PC-3 (cell line): Measurements from ENCODE around the gene TM4SF18. TPM values are rescaled to one million over a fixed set of nuclear protein-coding genes. Genes with fewer than 3 reads are reported as not detected.

Experiments used
- ATAC-seq: fragments of 200-7000 bp; cut with Tn5 transposase; 2 replicates; pipeline ENCODE4 v1.9.1; 2020; ENCODE audit warnings: mild to moderate bottlenecking, moderate library complexity
- BruUV-seq: library from RNA; stranded (reverse); fragments of 400-500 nt; replicated peaks from 2 replicates; lab custom pipeline; 2021; lab: Mats Ljungman, UMichigan
- CTCF ChIA-PET: fragments of 300-600 bp; sonication (Branson Sonifier 250); formaldehyde crosslinking; loops from one replicate; lab custom pipeline; 2022; ENCODE audit warnings: antibody characterized with exemption; lab: Charles Lee
- POLR2A ChIA-PET: fragments of 300-600 bp; sonication (Branson Sonifier 250); formaldehyde crosslinking; loops from one replicate; lab custom pipeline; 2022; ENCODE audit warnings: antibody characterized with exemption; ENCODE audit not compliant: unreplicated experiment; lab: Charles Lee
- DNase-seq: peaks from one replicate; pipeline ENCODE4 v3.0.0-alpha.2; 2015
- H2AFZ ChIP-seq: fragments of 300-600 bp; sonication (generic); 2 replicates; pipeline ENCODE4 v1.6.0; 2016; ENCODE audit warnings: antibody characterized with exemption, low read length
- H3F3A ChIP-seq: fragments of 300-600 bp; sonication (generic); one replicate; pipeline ENCODE4 v1.6.0; 2017; ENCODE audit warnings: antibody characterized with exemption, low read length, control low read depth, mild to moderate bottlenecking; ENCODE audit not compliant: unreplicated experiment
- H3K27ac ChIP-seq: fragments of 300-600 bp; sonication (generic); 2 replicates; pipeline ENCODE4 v1.5.1; 2016; ENCODE audit warnings: mild to moderate bottlenecking, low read length
- H3K27me3 ChIP-seq: fragments of 300-600 bp; sonication (generic); 2 replicates; pipeline ENCODE4 v1.6.1; 2016; ENCODE audit warnings: low read length, mixed read lengths
- H3K36me3 ChIP-seq: fragments of 300-600 bp; sonication (generic); 2 replicates; pipeline ENCODE4 v1.6.1; 2016; ENCODE audit warnings: low read depth, mixed run types, low read length, mixed read lengths
- H3K4me1 ChIP-seq: fragments of 300-600 bp; sonication (generic); 2 replicates; pipeline ENCODE4 v1.5.1; 2016; ENCODE audit warnings: low read length; ENCODE audit not compliant: insufficient read depth
- H3K4me2 ChIP-seq: fragments of 300-600 bp; sonication (generic); 2 replicates; pipeline ENCODE4 v1.6.0; 2016; ENCODE audit warnings: low read length
- H3K4me3 ChIP-seq: fragments of 300-600 bp; sonication (generic); 2 replicates; pipeline ENCODE4 v1.5.1; 2016; ENCODE audit warnings: mild to moderate bottlenecking, low read length, mixed read lengths
- H3K79me2 ChIP-seq: fragments of 300-600 bp; sonication (generic); 2 replicates; pipeline ENCODE4 v1.6.1; 2017; ENCODE audit warnings: low read length, mixed read lengths
- H3K9ac ChIP-seq: fragments of 300-600 bp; sonication (generic); 2 replicates; pipeline ENCODE4 v1.6.0; 2016; ENCODE audit warnings: mild to moderate bottlenecking, low read length
- H3K9me2 ChIP-seq: fragments of 300-600 bp; sonication (generic); replicated peaks from 2 replicates; pipeline ENCODE4 v1.6.1; 2016; ENCODE audit warnings: mixed run types, low read length, mixed read lengths
- H3K9me3 ChIP-seq: fragments of 300-600 bp; sonication (generic); 2 replicates; pipeline ENCODE4 v1.6.1; 2016; ENCODE audit warnings: low read length, mixed read lengths
- H4K20me1 ChIP-seq: fragments of 300-600 bp; sonication (generic); 2 replicates; pipeline ENCODE4 v1.6.1; 2016; ENCODE audit warnings: low read length, mixed read lengths
- EZH2 ChIP-seq: fragments of 300-600 bp; sonication (generic); IDR thresholded peaks from one replicate; pipeline ENCODE4 v1.6.1; 2017; ENCODE audit warnings: antibody characterized with exemption, mild to moderate bottlenecking, low read length; ENCODE audit not compliant: unreplicated experiment
- EZH2phosphoT487 ChIP-seq: fragments of 300-600 bp; sonication (generic); IDR thresholded peaks from 2 replicates; pipeline ENCODE4 v1.6.1; 2018; ENCODE audit warnings: mild to moderate bottlenecking, antibody characterized with exemption, low read length, borderline replicate concordance
- intact Hi-C: fragments of 100-400 bp; cut with micrococcal nuclease; formaldehyde crosslinking; loops from 2 replicates; pipeline ENCODE4 v1.9.0; 2023
- total RNA-seq: library from RNA; depleted of rRNA; stranded (reverse); fragments of >200 nt; gene quantifications from 2 replicates; pipeline ENCODE4 v1.2.3, GENCODE V29; 2014
- TF ChIP-seq, protein P1 (sequence below): fragments of 300-600 bp; sonication (generic); conservative IDR thresholded peaks from 2 replicates; pipeline ENCODE4 v1.5.1; 2017; ENCODE audit warnings: antibody characterized with exemption, low read depth, mild to moderate bottlenecking, low read length

TM4SF18 gene
- total RNA-seq, 1 experiment from 2014 or later: 0.40 TPM

DNA sequence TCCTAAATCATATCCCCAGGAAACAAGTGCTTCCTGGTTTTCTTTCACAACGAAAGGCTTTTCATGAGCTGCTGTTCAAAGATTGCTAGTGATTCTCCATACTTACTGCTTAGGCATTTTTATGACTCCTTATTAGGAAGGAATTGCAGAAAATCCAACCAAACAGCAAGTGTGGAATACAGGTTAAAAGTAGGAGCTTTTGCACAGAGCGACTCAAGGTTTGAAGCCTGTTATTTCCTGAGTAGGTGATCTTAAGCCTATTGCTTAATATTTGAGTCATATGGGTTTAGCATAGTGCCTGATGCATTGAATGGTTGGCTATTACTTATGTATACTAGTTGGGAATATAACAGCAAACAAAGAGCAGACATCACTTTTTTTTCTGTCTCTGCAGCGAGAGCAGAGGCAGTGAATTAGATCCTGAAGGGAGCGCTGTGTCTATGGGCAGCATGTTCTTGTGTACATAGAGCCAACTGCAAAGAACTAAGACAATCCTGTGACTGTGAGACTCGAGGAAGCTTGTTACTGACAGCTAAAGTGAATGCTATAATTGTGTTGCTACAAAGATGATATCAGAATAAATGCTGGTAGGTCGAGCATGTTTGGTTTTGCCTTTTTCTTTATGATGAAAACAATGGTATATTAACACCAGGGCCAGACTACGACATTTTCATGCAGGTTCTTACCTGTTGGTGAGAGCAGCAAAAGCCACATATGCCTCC is 37.7 kb upstream of the TM4SF18 start:
- Histone ChIP-seq H3K4me1 (peaks cover 91% of the 10 kb centered on the region), H3K27me3 (no peaks in the 10 kb centered on the region), H3K4me2 (peak overlapping the region; percentile 92), H2AFZ (no peak overlapping the region), H3K27ac (peak overlapping the region; percentile 99), H3K9me2 (no peaks in the 10 kb centered on the region), H3K9me3 (no peaks in the 10 kb centered on the region), H3F3A (peaks cover 60% of the 10 kb centered on the region), H3K79me2 (peaks cover 57% of the 10 kb centered on the region), H4K20me1 (peaks cover 37% of the 10 kb centered on the region), H3K36me3 (peaks cover 75% of the 10 kb centered on the region), H3K4me3 (peak overlapping the region; percentile 90), H3K9ac (peak overlapping the region; percentile 35)
- intact Hi-C loops: loop anchor here (10.0 kb wide), 1 partner anchor 284 kb away; the partner anchor contains the start of gene WWTR1
- ATAC-seq: peak; percentile 0; the same call in 1 of the 2 replicates
- ChIA-PET CTCF (interaction anchor here (0.6 kb wide), 1 partner anchor 429 kb away, joined by 3 read pairs; no protein-coding TSS in a partner anchor), POLR2A (interaction anchor here (0.6 to 0.7 kb wide), 3 partner anchors 17 to 30 kb away, joined by 4 to 5 read pairs (median 4); no protein-coding TSS in a partner anchor)
- peak; percentile 80 for DNase-seq
- no TSS peak for BruUV-seq
- TF ChIP-seq EZH2phosphoT487: no peak
- TF ChIP-seq, protein P1, sequence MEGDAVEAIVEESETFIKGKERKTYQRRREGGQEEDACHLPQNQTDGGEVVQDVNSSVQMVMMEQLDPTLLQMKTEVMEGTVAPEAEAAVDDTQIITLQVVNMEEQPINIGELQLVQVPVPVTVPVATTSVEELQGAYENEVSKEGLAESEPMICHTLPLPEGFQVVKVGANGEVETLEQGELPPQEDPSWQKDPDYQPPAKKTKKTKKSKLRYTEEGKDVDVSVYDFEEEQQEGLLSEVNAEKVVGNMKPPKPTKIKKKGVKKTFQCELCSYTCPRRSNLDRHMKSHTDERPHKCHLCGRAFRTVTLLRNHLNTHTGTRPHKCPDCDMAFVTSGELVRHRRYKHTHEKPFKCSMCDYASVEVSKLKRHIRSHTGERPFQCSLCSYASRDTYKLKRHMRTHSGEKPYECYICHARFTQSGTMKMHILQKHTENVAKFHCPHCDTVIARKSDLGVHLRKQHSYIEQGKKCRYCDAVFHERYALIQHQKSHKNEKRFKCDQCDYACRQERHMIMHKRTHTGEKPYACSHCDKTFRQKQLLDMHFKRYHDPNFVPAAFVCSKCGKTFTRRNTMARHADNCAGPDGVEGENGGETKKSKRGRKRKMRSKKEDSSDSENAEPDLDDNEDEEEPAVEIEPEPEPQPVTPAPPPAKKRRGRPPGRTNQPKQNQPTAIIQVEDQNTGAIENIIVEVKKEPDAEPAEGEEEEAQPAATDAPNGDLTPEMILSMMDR: peak; percentile 49

DNA sequence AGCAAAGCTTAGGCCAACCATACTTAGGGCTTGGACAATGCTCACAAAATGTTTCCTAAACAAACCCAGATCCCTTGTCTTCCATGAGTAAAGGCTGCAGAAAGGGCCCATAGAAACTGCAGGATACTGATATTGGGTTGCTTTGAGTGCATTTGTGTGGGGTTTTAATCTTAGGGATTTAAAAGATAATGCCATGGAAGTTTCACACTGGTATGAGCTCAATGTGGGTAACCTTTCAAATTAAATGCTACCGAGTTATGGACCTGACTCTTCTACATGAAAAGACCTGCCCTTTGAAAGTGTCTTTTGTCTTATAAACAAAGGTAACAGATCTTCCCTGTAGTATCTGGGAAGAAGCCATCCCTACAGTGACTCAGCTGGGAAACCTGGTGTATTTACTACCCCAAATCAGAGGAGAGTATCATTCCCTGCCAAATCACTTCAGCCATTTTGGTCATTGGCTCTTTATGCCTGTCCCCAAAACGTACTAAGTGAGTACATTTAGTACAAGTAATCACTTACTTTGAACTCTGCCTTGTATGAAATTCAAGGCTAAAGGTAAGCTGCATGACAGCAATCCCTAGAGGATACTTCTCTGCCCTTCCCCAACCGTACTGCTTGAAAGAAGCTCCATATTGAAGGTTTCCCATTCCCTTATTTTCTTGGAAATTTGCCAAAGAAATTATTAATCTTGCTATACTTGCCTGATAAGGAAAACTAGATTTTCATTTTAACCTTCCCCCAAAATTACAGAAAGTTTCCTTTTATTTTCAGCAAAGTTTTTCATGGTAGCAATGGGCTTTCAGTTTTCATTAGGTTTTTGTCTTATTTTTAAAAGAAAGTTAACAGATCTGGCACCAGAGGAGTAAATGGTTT is 36.8 kb upstream of the TM4SF18 start:
- H3K36me3 ChIP-seq: peaks cover 66% of the 10 kb centered on the region
- no peak for ATAC-seq
- H2AFZ ChIP-seq: no peak overlapping the region
- H3K9me2 ChIP-seq: no peaks in the 10 kb centered on the region
- peaks cover 61% of the 10 kb centered on the region for H3F3A ChIP-seq
- CTCF ChIA-PET: no interaction called here
- H3K4me1 ChIP-seq: peaks cover 93% of the 10 kb centered on the region
- peak overlapping the region; percentile 25; the same call in 1 of the 2 replicates for H3K4me3 ChIP-seq
- peak overlapping the region; percentile 99 for H3K27ac ChIP-seq
- peaks cover 28% of the 10 kb centered on the region for H4K20me1 ChIP-seq
- BruUV-seq: no TSS peak
- TF ChIP-seq EZH2phosphoT487 (no peak), EZH2 (no peak)
- TF ChIP-seq, protein P1: no peak
- H3K4me2 ChIP-seq: peak overlapping the region; percentile 28
- no peaks in the 10 kb centered on the region for H3K9me3 ChIP-seq
- POLR2A ChIA-PET: interaction anchor here (0.7 kb wide), 2 partner anchors 18 to 27 kb away, joined by 3 to 4 read pairs; no protein-coding TSS in a partner anchor
- peaks cover 48% of the 10 kb centered on the region for H3K79me2 ChIP-seq
- DNase-seq: peak; percentile 48
- intact Hi-C loops: loop anchor here (10.0 kb wide), 1 partner anchor 285 kb away; the partner anchor contains the start of gene WWTR1
- H3K9ac ChIP-seq: peak overlapping the region; percentile 35
- H3K27me3 ChIP-seq: no peaks in the 10 kb centered on the region
